Measurements from ENCODE around the gene GGA1.

- TF ChIP-seq POLR2AphosphoS5 (IDR thresholded peaks at IDR 0.05; ENCODE audit: borderline replicate concordance, low read depth, low read length) (no peak), EZH2 (IDR thresholded peaks at IDR 0.05) (no peak), FOXP2 (optimal IDR thresholded peaks at IDR 0.05; ENCODE audit: control extremely low read depth, extremely low read length, insufficient read depth) (no peak)
These were observed 32.2 kb downstream of the GGA1 start for GRCh38 chr22:37640591-37641560.
